ENCODE data around the gene SLC9A5. TPM values are rescaled to one million over a fixed set of nuclear protein-coding genes. Genes with fewer than 3 reads are reported as not detected.
A peak's percentile ranks its signal among the peaks of the same experiment; 100 is the strongest.

The SLC9A5 gene
- total RNA-seq, 1 donor from 2014 or later, result 17.2 TPM

DNA sequence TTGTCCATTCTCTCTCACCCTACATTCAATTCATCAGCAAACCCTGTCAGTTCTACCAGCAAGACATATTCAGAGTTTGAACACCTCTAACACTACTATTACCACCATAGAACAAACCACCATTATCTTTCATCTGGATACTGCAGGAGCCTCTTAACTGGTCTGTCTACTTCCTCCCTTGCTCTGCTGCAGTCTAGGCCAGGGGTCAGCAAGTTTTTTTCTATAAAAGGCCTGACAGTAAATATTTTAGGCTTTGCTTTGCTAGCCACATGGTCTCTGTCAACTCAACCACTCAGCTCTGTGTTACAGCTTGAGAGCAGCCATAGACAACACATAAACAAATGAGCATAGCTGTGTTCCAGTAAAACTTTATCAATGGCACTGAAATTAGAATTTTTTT lies 63.9 kb downstream of the SLC9A5 start:
- Mint-ChIP-seq H3K4me3 (ENCODE audit: unreplicated experiment) (no peak overlapping the region), H3K27me3 (ENCODE audit: unreplicated experiment) (peaks cover 6% of the 10 kb centered on the region), H3K9me3 (ENCODE audit: unreplicated experiment) (no peaks in the 10 kb centered on the region), H3K27ac (ENCODE audit: unreplicated experiment) (no peak overlapping the region), H3K36me3 (ENCODE audit: low read depth, unreplicated experiment) (no peaks in the 10 kb centered on the region), H3K4me1 (ENCODE audit: unreplicated experiment) (peaks cover 26% of the 10 kb centered on the region)
- TF ChIP-seq, protein P1, sequence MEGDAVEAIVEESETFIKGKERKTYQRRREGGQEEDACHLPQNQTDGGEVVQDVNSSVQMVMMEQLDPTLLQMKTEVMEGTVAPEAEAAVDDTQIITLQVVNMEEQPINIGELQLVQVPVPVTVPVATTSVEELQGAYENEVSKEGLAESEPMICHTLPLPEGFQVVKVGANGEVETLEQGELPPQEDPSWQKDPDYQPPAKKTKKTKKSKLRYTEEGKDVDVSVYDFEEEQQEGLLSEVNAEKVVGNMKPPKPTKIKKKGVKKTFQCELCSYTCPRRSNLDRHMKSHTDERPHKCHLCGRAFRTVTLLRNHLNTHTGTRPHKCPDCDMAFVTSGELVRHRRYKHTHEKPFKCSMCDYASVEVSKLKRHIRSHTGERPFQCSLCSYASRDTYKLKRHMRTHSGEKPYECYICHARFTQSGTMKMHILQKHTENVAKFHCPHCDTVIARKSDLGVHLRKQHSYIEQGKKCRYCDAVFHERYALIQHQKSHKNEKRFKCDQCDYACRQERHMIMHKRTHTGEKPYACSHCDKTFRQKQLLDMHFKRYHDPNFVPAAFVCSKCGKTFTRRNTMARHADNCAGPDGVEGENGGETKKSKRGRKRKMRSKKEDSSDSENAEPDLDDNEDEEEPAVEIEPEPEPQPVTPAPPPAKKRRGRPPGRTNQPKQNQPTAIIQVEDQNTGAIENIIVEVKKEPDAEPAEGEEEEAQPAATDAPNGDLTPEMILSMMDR (IDR thresholded peaks at IDR 0.05; ENCODE audit: unreplicated experiment), result no peak
- no peak for DNase-seq (ENCODE audit: low spot score)

DNA sequence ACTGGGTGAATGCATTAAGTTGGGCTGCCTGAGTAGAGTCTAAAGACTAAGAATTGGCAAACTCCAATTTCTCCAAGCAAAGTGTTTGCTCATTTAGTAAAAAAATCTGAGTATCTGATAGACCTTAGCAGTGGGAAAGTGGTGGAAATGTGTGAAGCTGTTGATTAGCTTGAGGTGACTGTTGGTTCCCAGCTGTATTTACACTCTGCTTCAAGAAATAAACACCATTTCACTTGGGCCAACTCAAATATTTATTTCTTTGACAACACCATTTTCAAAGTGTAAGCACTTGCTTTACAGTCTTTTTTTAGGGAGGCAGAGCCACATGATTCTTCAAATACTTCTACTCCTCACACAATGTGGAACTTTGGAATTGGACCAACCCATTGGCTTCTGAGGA lies 69.1 kb downstream of the SLC9A5 start:
- peaks cover 7% of the 10 kb centered on the region for H3K4me1 Mint-ChIP-seq (ENCODE audit: unreplicated experiment)
- no peak overlapping the region for H3K4me3 Mint-ChIP-seq (ENCODE audit: unreplicated experiment)
- peaks cover 5% of the 10 kb centered on the region for H3K27me3 Mint-ChIP-seq (ENCODE audit: unreplicated experiment)
- H3K27ac Mint-ChIP-seq (ENCODE audit: unreplicated experiment), result no peak overlapping the region
- TF ChIP-seq, protein P1 (IDR thresholded peaks at IDR 0.05; ENCODE audit: unreplicated experiment), result no peak
- DNase-seq (ENCODE audit: low spot score), result no peak
- H3K9me3 Mint-ChIP-seq (ENCODE audit: unreplicated experiment), result no peaks in the 10 kb centered on the region
- no peaks in the 10 kb centered on the region for H3K36me3 Mint-ChIP-seq (ENCODE audit: low read depth, unreplicated experiment)

Small RNA genes within 50 kb of the gene (microRNA-seq; reads per million reads assigned to microRNA genes)
- 1,318 reads per million, percentile 94 among the genes with 10 or more reads in this experiment for gene MIR328 (ENCODE audit: unreplicated experiment)

Other genes starting within 250 kb of the SLC9A5 start
- gene CBFB, start 219.8 kb upstream of the SLC9A5 start, total RNA-seq (ENCODE audit: unreplicated experiment), result 65.8 TPM
- gene PHAF1, start 139.0 kb upstream of the SLC9A5 start, total RNA-seq (ENCODE audit: unreplicated experiment), result 17.7 TPM
- gene B3GNT9, start 98.0 kb upstream of the SLC9A5 start, total RNA-seq (ENCODE audit: unreplicated experiment), result 1.5 TPM
- 3.7 TPM for gene TRADD, start 89.1 kb upstream of the SLC9A5 start, total RNA-seq (ENCODE audit: unreplicated experiment)
- gene FBXL8, start 89.0 kb upstream of the SLC9A5 start, total RNA-seq (ENCODE audit: unreplicated experiment), result 3.8 TPM
- gene HSF4, start 84.2 kb upstream of the SLC9A5 start, total RNA-seq (ENCODE audit: unreplicated experiment), result 5.7 TPM
- 2.6 TPM for gene NOL3, start 78.4 kb upstream of the SLC9A5 start, total RNA-seq (ENCODE audit: unreplicated experiment)
- gene MATCAP1, start 65.0 kb upstream of the SLC9A5 start, total RNA-seq (ENCODE audit: unreplicated experiment), result 88.8 TPM
- gene EXOC3L1, start 58.8 kb upstream of the SLC9A5 start, total RNA-seq (ENCODE audit: unreplicated experiment), result 150 TPM
- 113 TPM for gene E2F4, start 56.8 kb upstream of the SLC9A5 start, total RNA-seq (ENCODE audit: unreplicated experiment)
- gene ELMO3, start 49.8 kb upstream of the SLC9A5 start, total RNA-seq (ENCODE audit: unreplicated experiment), result 25.3 TPM
- 33.6 TPM for gene TMEM208, start 21.8 kb upstream of the SLC9A5 start, total RNA-seq (ENCODE audit: unreplicated experiment)
- 248 TPM for gene FHOD1, start 1.5 kb upstream of the SLC9A5 start, total RNA-seq (ENCODE audit: unreplicated experiment)
- gene PLEKHG4, start 30.6 kb downstream of the SLC9A5 start, total RNA-seq (ENCODE audit: unreplicated experiment), result 9.5 TPM
- 2.0 TPM for gene KCTD19, start 77.8 kb downstream of the SLC9A5 start, total RNA-seq (ENCODE audit: unreplicated experiment)
- gene LRRC36, start 77.8 kb downstream of the SLC9A5 start, total RNA-seq (ENCODE audit: unreplicated experiment), result 24.1 TPM
- 1.1 TPM for gene TPPP3, start 144.5 kb downstream of the SLC9A5 start, total RNA-seq (ENCODE audit: unreplicated experiment)
- 7.2 TPM for gene ZDHHC1, start 167.5 kb downstream of the SLC9A5 start, total RNA-seq (ENCODE audit: unreplicated experiment)
- gene HSD11B2, start 182.1 kb downstream of the SLC9A5 start, total RNA-seq (ENCODE audit: unreplicated experiment), result 3.3 TPM
- gene ATP6V0D1, start 232.2 kb downstream of the SLC9A5 start, total RNA-seq (ENCODE audit: unreplicated experiment), result 107 TPM
- gene AGRP, start 234.6 kb downstream of the SLC9A5 start, total RNA-seq (ENCODE audit: unreplicated experiment), result not detected